ENCODE results near the gene KIAA0586.
"Not testable (repeated sequence)": the region's sequence is repeated elsewhere in the genome, so short reads cannot be mapped to it uniquely, and the experiment has no call there.

The KIAA0586 gene

GRCh38 chr14:58401587-58401986 lies 25.9 kb upstream of the KIAA0586 start:
- Histone ChIP-seq H3K36me3 (replicated peaks; ENCODE audit: low read depth, low read length) (peaks cover 5% of the 10 kb centered on the region), H3K79me2 (ENCODE audit: low read length) (no peaks in the 10 kb centered on the region), H3K4me1 (ENCODE audit: low read length) (no peaks in the 10 kb centered on the region), H3K4me3 (ENCODE audit: low read length) (no peak overlapping the region), H2AFZ (ENCODE audit: low read depth, low read length) (no peak overlapping the region), H3K27me3 (ENCODE audit: low read depth, low read length) (no peaks in the 10 kb centered on the region), H3K27ac (ENCODE audit: low read length) (no peak overlapping the region), H4K20me1 (ENCODE audit: insufficient read depth, low read length) (no peaks in the 10 kb centered on the region), H3K4me2 (ENCODE audit: low read length) (no peak overlapping the region), H3K9ac (ENCODE audit: low read length) (no peak overlapping the region), H3K9me3 (ENCODE audit: insufficient read depth, low read length) (no peaks in the 10 kb centered on the region)
- no peak for TF ChIP-seq EZH2phosphoT487 (IDR thresholded peaks at IDR 0.05; ENCODE audit: low read depth)
- TF ChIP-seq, protein P1, sequence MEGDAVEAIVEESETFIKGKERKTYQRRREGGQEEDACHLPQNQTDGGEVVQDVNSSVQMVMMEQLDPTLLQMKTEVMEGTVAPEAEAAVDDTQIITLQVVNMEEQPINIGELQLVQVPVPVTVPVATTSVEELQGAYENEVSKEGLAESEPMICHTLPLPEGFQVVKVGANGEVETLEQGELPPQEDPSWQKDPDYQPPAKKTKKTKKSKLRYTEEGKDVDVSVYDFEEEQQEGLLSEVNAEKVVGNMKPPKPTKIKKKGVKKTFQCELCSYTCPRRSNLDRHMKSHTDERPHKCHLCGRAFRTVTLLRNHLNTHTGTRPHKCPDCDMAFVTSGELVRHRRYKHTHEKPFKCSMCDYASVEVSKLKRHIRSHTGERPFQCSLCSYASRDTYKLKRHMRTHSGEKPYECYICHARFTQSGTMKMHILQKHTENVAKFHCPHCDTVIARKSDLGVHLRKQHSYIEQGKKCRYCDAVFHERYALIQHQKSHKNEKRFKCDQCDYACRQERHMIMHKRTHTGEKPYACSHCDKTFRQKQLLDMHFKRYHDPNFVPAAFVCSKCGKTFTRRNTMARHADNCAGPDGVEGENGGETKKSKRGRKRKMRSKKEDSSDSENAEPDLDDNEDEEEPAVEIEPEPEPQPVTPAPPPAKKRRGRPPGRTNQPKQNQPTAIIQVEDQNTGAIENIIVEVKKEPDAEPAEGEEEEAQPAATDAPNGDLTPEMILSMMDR (IDR thresholded peaks at IDR 0.05; ENCODE audit: low read depth, low read length) = peak; percentile 31; the same call in 1 of the 2 replicates

GRCh38 chr14:58408681-58409215 lies 18.8 kb upstream of the KIAA0586 start:
- Histone ChIP-seq H3K27ac (ENCODE audit: low read length) (no peak overlapping the region), H4K20me1 (ENCODE audit: insufficient read depth, low read length) (no peaks in the 10 kb centered on the region), H3K9me3 (ENCODE audit: insufficient read depth, low read length) (no peaks in the 10 kb centered on the region), H3K9ac (ENCODE audit: low read length) (no peak overlapping the region), H3K4me3 (ENCODE audit: low read length) (no peak overlapping the region), H3K4me1 (ENCODE audit: low read length) (no peaks in the 10 kb centered on the region), H3K27me3 (ENCODE audit: low read depth, low read length) (no peaks in the 10 kb centered on the region), H3K4me2 (ENCODE audit: low read length) (no peak overlapping the region), H2AFZ (ENCODE audit: low read depth, low read length) (no peak overlapping the region), H3K79me2 (ENCODE audit: low read length) (peaks cover 8% of the 10 kb centered on the region; the same call in 1 of the 2 replicates), H3K36me3 (replicated peaks; ENCODE audit: low read depth, low read length) (peaks cover 33% of the 10 kb centered on the region)
- no peak for TF ChIP-seq EZH2phosphoT487 (IDR thresholded peaks at IDR 0.05; ENCODE audit: low read depth)
- TF ChIP-seq, protein P1 (IDR thresholded peaks at IDR 0.05; ENCODE audit: low read depth, low read length) = no peak

DNA sequence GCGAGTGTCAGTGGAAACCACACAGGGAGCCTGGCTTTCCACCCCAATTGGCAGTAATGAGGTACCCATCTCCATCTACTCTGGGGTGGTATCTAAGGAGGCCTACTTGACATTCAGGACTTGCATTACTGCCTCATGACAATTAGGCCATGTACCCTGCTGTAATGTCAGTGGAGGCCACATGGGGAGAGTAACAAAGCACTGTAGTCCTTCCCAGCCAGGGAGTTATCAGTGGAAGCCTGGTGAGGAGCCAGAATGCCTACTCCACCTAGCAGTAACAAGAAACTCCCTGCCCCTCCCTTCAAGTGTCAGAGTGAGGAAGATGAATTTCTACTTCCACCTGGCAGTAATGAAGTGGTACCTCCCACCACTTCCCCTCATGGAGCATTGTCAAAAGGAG lies 12.7 kb upstream of the KIAA0586 start:
- TF ChIP-seq EZH2phosphoT487 (IDR thresholded peaks at IDR 0.05; ENCODE audit: low read depth) = no peak
- TF ChIP-seq, protein P1 (IDR thresholded peaks at IDR 0.05; ENCODE audit: low read depth, low read length) = no peak
- Histone ChIP-seq H3K27me3 (ENCODE audit: low read depth, low read length) (no peaks in the 10 kb centered on the region), H3K36me3 (replicated peaks; ENCODE audit: low read depth, low read length) (peaks cover 42% of the 10 kb centered on the region), H3K79me2 (ENCODE audit: low read length) (peaks cover 46% of the 10 kb centered on the region), H4K20me1 (ENCODE audit: insufficient read depth, low read length) (no peaks in the 10 kb centered on the region; the same call in 1 of the 2 replicates), H3K4me2 (ENCODE audit: low read length) (no peak overlapping the region), H3K9me3 (ENCODE audit: insufficient read depth, low read length) (no peaks in the 10 kb centered on the region), H3K4me1 (ENCODE audit: low read length) (no peaks in the 10 kb centered on the region), H3K4me3 (ENCODE audit: low read length) (no peak overlapping the region), H3K27ac (ENCODE audit: low read length) (no peak overlapping the region), H3K9ac (ENCODE audit: low read length) (no peak overlapping the region), H2AFZ (ENCODE audit: low read depth, low read length) (no peak overlapping the region)

GRCh38 chr14:58415636-58416547 lies 11.6 kb upstream of the KIAA0586 start:
- H2AFZ ChIP-seq (ENCODE audit: low read depth, low read length) = no peak overlapping the region
- no peaks in the 10 kb centered on the region for H3K9me3 ChIP-seq (ENCODE audit: insufficient read depth, low read length)
- H3K27me3 ChIP-seq (ENCODE audit: low read depth, low read length) = no peaks in the 10 kb centered on the region
- peaks cover 39% of the 10 kb centered on the region for H3K36me3 ChIP-seq (replicated peaks; ENCODE audit: low read depth, low read length)
- no peak overlapping the region for H3K27ac ChIP-seq (ENCODE audit: low read length)
- H3K4me2 ChIP-seq (ENCODE audit: low read length) = no peak overlapping the region
- no peaks in the 10 kb centered on the region; the same call in 1 of the 2 replicates for H4K20me1 ChIP-seq (ENCODE audit: insufficient read depth, low read length)
- no peak overlapping the region for H3K9ac ChIP-seq (ENCODE audit: low read length)
- H3K4me3 ChIP-seq (ENCODE audit: low read length) = no peak overlapping the region
- H3K4me1 ChIP-seq (ENCODE audit: low read length) = no peaks in the 10 kb centered on the region
- no peak for TF ChIP-seq EZH2phosphoT487 (IDR thresholded peaks at IDR 0.05; ENCODE audit: low read depth)
- TF ChIP-seq, protein P1 (IDR thresholded peaks at IDR 0.05; ENCODE audit: low read depth, low read length) = no peak
- peaks cover 48% of the 10 kb centered on the region for H3K79me2 ChIP-seq (ENCODE audit: low read length)

DNA sequence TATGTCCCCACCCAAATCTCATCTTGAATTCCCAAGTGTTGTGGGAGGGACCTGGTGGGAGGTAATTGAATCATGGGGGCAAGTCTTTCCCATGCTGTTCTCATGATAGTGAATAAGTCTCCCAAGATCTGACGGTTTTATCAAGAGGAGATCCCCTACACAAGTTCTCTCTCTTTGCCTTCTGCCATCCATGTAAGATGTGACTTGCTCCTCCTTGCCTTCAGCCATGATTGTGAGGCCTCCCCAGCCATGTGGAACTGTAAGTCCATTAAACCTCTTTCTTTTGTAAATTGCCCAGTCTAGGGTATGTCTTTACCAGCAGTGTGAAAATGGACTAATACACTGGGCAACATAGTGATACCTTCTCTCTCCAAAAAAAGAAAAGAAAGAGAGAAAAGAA lies 10.6 kb upstream of the KIAA0586 start:
- not testable (repeated sequence) for H3K9ac ChIP-seq (ENCODE audit: low read length); H2AFZ ChIP-seq (ENCODE audit: low read depth, low read length); H3K9me3 ChIP-seq (ENCODE audit: insufficient read depth, low read length); H3K27me3 ChIP-seq (ENCODE audit: low read depth, low read length); H3K27ac ChIP-seq (ENCODE audit: low read length); H3K4me2 ChIP-seq (ENCODE audit: low read length); H4K20me1 ChIP-seq (ENCODE audit: insufficient read depth, low read length); H3K4me1 ChIP-seq (ENCODE audit: low read length); H3K4me3 ChIP-seq (ENCODE audit: low read length)
- Histone ChIP-seq H3K79me2 (ENCODE audit: low read length) (peaks cover 50% of the 10 kb centered on the region), H3K36me3 (replicated peaks; ENCODE audit: low read depth, low read length) (peaks cover 41% of the 10 kb centered on the region)
